Stimulated activated CD8-positive, alpha-beta memory T cell treated with anti-CD3 and anti-CD28 coated beads, Interleukin-12 subunit alpha, Interleukin-12 subunit beta, amount 100 ng/mL, for 24 hours (primary cell): Measurements from ENCODE around the gene ELK3.

Experiments used
- DNase-seq: peaks from one replicate; pipeline ENCODE4 v3.0.0-alpha.2; 2020; ENCODE audit errors: extremely low read depth

The ELK3 gene

DNA sequence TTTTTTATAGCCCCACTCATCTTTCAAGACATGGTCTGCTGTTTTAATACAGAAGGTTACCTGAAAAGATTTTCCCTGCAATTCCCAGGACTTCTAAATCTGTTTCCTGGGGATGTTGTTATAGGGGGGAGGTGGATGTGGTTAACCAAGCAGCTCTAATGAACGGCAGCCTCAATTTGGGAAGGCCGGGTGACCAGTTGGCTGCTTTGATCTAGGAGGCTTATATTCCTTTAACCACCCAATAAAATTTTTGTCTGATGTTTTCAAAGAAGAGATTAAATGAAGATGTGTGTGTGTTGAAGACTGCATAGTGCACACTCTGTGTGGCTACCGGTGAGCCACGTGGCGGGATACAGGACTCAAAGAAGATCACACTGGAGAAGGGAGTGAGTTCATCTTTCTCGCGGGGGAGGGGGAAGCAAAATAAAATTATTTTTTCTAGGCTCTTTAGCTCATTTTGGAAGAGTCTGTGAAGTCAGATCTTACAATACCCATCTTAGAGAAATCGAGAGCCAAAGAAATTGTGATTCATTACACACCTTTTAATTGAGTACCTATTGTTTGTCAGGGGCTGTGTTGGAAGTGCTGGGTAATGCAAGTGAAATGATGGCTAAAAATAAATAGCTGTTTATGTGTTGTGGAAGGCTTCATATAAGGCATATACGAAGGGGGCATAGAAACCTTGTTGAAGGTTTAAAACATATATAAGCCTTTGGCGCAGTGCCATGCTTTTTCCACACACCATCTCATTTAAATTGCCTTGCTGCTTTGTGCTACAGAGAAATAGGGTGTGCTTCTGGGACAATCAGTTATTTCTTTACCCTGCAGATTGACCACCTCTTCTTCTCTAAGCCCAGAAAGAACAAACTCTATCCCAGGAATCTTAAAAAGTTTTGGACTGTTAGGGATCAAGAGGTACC, 18.5 kb downstream of the ELK3 start:
- DNase-seq, result no peak

DNA sequence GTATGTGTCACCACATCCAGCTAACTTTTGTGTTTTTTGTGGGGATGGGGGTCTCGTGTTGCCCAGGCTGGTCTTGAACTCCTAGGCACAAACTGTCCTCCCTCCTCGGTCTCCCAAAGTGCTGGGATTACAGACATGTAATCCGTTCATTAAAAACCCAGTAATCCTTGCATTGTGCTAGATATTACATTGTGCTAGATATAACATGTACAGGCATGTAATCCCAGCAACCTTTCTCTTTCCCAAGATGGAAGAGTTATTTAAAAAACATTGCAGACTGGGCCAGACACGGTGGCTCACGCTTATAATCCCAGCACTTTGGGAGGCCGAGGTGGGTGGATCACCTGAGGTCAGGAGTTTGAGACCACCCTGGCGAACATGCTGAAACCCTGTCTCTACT, 19.7 kb downstream of the ELK3 start:
- DNase-seq, result no peak

DNA sequence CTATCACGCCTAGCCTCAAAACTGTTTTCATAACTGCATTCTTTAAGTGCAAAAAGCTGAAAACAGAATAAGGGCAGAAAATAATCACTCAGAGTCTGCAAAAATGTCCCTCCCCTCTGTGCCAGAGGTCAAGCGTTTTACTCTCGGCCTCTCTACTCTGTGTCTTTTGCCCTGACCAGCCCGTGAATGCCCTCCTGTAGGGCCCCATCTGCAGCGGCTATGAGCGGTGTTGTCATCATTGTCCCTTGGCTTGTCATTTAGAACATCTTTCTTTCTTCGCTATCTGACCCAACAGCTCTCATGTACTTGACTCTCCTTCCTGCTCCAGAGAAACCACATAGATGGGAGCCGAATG, 21.7 kb downstream of the ELK3 start:
- DNase-seq, result no peak

DNA sequence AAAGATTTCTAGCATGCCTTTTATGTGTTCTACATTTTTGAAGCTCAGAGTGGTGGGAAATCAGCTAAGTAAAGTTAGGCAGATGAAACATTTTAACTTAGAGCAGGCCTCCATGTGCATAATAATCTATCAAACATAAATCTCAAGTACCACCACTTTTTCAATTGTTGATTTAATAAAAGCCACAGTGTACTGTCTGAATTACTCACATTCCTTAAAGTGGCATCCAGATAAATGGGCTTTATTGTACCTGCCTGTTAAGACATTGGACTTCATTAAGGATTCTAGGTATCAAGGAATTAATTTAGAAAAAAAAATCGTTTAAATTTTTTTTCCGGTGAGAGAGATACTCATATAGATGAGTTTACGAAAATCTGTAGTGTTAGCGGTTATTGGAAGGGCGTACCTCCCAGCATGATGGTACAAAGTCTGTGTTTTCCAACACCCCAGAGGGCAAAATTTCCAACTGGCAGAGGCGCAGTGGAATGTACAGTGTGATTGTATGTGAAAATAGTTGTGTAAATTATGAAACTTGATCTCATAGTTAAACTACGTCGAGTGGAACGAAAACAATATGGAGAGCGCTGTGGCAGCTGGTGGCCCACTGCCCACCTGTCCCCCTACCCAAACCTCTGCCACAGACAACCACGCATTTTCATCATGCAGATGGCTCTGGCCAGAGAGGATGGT, 25.0 kb downstream of the ELK3 start:
- no peak for DNase-seq

DNA sequence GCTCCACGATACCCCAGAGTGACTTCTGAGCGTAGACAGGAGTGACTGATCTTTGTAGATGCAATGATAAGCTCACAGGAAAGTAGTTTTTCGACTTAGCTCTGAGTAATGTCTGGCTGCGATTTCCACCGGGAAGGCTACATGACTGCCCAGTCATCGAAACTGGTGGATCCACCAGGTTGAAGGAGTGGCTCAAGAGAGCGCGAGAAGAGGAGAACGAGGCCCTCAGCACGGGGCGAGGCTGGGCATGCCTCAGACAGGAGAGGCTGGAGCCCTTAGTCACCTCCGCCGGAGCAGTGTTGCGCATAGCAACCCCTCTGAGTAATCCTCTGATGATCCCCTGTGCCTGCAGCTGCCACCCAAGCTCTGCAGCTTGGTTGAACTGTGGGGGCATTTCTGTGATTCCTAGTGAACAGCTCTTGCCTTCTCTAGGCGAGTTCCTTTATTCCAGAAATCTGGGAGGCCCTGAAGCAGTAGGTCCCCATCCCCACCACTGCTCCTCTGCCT, 25.6 kb downstream of the ELK3 start:
- DNase-seq, result no peak

DNA sequence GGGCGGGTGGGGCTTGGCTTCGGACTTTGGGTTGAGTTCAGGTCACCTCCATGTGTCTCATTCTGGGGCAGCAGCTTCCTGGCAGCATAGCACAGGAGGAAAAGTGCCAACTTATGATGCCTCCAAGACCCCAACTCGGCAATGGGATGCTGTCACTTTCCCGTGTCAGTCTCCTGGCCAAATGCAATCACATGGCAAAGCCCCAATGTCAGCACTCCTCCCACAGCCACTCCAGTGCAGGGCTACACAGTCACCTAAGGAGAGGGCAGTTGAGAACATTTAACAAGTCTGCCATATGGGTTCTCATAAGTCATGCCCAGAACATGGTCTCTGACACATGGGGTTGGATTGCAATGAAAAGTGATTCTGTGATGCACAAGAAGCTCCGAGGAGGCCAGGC, 26.7 kb downstream of the ELK3 start:
- no peak for DNase-seq

DNA sequence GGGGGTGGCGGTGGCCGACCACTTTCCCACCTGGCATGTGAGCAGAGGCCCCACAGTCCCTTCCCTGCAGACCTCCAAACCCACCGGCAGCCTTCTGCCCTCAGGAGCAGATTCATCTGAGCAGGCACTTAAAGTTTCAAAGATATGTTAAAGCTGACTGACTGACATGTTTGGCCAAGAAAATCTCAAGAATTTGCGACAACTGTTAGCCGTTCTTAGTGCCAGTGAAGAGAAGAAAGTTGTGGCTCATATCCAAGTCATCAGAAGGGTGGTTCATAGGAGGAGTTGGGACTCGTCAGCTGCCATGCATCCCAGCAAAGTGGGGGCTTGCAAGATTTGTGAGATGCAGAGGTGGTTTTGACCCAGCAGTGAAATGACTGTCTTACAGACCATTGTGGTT, 27.2 kb downstream of the ELK3 start:
- DNase-seq, result no peak

DNA sequence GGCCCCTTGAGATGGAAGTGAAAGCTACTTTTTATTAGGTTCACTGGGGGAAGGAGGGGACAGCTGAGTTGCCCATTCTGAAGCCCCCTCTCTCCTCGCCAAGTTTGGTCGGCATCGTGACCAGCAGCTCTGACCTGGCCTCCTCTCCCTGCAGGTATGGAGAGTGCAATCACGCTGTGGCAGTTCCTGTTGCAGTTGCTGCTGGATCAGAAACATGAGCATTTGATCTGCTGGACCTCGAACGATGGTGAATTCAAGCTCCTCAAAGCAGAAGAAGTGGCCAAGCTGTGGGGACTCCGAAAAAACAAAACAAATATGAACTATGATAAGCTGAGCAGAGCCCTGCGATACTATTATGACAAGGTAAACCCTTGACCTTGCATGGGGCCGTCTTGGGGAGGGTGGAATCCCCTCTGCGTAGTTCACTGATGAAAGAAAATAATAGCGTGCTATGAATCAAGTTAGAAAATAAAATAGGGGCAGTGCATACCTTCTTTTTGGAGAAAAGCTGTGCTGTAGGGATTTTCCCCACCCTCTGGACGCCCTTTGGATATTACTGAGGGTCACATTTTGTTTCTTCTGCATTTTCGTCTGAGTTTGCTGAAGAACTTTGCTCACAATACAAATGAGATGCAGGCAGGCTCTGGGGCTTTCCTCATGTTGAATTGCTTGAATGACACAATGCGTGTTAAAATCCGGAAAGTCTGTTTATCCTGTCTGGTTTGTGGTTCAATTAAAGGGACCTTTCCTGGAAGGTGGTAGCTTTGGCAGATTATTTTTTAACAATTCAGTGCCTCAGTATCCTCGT, 29.4 kb downstream of the ELK3 start:
- DNase-seq, result no peak

DNA sequence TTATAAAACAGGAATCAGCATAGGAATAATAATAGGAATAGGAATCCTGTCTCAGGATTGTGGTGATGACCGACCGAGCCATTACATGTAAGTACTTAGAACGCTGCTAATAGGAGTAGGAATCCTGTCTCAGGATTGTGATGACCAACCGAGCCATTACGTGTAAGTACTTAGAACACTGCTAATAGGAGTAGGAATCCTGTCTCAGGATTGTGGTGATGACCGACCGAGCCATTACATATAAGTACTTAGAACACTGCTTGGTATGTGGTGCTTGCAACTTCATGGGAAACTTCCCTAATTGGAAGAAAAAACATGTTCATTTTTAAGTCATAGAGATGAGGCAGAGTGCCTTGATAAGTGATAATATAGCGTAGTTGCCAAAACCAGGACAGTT, 30.0 kb downstream of the ELK3 start:
- no peak for DNase-seq

DNA sequence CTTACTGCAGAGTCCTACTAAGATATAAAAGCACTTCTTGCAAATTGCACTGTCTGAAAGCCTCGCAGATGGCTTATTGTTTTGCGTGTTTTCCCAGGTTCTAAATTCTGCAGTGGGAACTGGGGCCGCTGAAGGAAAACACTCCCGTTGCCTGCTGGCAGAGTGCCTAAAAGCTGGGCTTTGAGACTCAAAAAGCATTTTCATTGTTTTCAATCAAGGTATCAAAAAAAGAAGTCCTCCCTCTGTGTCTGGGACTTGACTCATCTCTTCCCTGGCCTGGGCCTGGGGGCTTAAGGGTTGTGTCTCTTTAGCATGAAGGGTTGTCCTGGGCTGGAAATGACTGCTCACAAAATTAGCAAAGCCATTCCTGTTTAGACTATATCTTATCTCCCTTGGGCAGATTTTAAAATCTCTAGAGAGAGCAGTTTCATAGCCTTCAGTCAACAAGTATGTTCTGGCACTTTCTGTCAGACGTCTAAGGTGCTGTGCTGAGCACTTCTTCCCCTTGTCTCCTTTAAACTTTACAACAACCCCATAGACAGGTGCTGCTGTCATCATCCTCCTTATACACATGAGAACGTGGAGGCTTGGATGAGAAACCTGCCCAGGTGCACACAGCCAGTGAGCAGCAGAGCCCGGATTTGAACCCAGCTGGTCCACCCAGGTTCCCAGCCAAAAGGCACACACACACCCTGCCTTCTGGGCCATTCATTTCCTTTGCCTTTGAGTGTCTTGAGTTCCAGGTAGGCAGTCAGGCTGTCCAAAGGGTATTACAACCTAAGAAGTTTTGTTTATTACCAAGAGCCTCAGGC, 31.1 kb downstream of the ELK3 start:
- DNase-seq, result no peak

DNA sequence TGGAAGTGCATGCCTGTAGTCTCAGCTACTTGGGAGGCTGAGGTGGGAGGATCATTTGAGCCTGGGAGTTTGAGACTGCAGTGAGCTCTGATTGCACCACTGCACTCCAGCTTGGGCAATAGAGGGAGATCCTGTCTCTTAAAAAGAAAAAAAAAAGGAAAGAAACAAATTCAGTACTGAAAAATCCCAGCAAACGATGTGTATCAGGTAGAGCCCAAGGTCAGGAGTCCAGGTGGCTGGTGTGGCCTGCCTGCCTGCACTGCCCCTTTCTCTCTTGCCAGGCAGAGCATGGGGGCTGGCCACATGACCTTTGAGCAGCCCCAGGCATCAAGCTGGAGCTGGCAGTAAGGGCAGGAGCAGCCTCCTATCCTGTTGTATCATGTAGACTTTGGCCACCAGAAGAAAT, 31.8 kb downstream of the ELK3 start:
- no peak for DNase-seq

DNA sequence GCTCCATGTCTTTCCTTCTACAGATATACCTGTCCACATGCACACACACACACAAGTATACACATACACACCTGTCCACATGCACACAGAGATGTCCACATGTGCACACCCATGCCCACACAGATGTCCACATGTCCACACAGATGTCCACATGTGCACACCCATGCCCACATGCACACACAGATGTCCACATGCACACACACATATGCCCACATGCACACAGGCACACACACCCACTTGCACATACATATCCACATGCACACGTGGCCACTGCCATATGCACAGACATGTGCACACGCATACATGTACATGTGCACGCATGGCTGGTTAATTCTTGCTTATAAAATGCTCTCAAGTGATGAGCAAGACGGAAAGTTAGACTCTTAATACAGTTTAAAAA, 32.2 kb downstream of the ELK3 start:
- no peak for DNase-seq

DNA sequence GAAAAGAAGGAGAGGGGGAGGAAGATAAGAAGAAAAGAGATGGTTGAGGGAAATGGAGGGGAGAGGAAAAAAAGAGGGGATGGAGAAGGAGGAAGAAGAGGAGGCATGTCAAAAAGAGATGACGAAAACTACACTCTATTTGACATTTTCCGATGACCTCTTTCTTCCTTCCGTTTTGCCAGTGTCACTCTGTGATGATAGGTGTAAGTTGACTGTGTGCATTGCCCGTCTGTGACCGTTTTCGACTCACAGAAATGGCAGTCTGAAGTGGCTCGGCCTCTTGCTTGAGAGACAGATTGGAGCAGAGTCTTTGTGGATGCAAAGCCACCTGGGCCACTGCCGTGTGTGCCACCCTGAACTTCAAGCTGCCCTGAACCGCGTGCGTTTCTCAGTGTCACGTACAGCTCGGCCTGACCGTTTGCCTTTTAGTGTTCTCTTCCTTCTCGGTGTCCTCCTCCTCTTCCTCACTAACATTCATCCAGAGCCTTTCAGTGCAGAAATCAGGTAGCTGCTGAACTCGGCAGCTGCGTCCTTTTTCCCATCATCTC, 32.7 kb downstream of the ELK3 start:
- DNase-seq, result no peak

DNA sequence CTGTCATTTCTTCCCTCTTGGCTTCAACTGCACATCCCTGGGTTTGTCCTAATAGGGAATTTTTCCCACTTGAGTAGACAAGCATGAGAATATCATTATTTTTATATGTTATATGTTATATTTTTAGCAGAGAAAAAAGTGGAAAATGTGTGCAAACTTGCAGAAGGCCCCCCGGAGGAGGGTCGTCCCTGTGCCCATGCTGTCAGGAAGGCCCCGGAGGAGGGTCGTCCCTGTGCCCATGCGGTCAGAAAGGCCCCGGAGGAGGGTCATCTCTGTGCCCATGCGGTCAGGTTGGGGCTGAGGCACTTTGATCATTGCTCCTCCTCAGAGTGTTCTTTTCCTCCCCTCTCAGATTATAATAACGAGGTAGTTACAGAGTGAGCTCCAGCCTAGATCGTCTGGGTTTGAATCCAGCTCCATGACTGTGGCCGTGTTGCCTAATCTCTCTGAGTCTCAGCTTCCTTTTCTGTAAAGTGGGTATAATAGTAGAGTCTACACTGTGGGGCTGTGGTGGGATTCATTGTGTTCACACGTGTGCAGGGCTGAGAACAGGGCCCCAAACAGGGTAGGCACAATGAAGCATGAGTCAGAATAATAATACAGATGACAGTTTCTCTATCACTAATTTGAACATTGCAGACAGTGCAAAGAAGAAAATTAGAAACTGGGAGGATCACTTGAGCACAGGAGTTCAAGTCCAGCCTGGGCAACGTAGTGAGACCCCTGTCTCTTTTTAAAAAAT, 33.4 kb downstream of the ELK3 start:
- no peak for DNase-seq

DNA sequence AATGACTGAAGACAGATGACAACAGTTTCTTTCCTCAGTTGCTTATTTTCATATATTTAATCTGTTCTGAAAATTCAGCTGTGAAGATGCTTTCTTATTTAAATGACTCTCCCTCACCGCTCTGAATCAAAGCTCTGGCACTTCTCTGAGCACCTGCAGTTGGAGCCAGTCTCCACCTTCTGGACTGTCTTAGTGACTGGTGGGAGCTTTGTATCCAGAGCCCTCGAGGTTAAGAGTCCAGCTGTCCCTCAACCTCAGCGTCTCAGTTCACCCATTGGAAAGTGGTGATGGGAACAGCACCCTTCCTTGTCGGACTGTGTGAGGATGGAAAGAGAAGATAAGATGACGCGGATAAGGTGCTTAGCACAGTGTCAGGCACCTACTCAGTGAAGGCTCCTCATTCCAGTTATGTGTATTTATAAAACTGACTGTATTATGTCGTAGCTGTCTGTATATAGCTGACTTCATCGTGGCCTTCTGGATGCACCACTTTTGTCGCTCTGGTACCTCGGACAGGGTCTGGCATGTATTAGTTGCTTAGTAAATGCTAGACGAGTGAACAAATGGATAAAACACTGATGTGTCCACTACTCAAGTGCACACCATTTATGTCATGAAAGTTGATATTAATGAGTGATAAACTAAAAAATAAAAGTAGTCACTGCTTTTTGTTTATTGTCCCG, 34.5 kb downstream of the ELK3 start:
- DNase-seq, result no peak

DNA sequence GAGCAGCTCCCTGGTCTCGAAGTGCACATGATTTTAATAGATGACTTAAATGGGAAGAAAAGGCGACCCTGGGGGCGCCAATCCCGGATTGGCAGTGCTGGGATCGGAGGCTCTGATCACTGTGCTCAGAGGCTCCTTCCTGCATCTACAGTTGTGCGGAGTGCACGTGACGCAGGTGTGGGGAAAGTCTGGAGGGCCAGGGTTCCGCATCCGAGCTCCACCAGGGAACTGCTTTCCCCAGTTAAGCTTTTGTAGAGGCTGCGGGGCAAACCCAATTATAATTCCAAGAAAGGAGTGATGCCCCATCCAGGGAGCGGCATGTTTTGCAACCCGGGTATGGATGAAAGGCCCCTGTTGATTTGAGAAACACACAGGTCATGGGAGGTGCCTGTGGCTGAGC, 36.5 kb downstream of the ELK3 start:
- no peak for DNase-seq

DNA sequence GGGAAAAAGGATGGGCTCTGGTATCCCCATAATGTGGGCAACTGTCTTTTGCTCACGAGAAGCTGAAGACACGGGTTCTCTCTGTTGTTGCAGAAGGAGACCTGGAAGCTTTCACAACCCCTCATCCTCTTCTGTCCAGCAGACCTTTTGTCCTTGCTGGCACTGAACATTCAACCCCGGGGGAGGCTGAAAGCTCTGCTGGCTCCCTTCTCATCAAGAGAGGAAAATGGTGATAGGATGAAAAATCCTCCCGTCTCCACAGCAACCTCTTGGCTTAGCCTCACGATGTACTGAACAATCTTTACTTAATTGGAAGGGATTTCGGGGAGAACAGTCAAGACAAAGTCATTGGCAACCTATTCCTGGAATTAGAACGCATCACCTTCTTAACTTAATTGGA, 39.0 kb downstream of the ELK3 start:
- DNase-seq, result no peak

DNA sequence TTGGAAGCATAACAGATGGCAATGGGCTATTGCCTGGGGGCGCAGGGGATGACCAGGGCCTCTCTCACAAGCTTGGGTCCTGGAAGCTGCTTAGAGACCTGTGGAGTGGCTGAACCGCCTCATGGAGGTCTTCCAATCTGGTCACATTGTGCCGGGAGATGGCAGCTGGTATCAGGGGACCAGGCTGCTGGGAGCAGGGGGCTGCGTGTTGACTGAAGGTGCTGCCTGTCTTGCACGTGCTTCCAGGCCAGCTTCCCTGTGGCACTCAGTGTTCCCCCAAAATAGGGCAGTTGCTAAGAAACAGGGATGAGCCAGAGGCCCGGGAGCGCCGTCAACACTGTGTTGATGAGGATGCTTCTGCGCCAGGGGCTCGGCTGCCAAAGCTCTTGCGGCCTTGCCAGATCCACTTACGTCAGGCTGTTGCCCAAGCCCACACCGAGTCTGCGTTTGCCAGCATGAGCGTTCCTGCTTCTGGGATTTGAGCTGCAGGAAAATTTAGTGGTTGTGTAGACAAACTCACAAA, 39.8 kb downstream of the ELK3 start:
- no peak for DNase-seq

DNA sequence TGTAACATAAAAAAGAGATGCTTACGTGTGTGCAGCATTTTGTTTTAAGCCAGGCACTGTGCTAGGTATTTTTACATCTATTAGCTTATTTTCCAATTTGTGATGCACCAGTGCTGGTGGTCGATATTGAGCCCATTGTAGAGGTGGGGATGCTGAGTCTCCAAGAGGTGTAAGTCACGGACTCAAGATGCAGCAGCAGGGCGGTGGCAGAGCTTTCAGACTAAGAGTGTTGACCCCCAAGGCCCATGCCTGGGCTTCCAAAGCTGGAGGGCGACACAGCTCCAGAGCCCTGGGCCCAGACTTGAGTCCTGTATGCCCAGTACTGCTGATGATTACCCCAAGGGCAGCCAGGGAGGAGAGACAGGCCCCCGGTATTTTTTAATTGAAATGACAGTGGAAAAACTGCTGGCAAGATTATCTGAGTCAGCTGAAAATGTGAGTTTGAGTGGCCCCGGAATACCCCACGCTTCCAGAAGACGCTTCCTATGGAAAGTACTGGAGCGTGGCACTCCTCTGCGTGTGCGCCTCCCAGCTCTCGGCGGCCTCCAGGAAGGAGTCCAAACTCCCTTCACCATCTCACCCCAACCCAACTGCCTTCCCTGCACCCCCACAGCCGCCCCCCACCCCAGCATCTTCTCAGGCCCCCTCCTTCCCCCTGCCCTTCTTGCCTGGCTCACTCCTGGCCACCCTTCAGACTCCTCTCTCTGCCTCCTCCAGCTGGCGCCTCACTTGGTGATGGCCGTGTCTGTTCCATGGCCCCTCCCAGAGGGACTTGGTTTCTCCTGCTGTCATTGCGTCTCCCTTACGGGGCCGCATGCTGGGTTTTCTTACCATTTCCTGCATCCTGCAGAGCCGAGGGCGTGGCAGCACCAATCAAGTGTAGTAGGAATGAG, 40.7 kb downstream of the ELK3 start:
- no peak for DNase-seq
